Globus pallidus (tissue), 1 donor: ENCODE data around the gene ADCY7.

ENCODE experiments used
- DNase-seq: peaks from one replicate; pipeline ENCODE4 v3.0.0-alpha.2; 2015; ENCODE audit warnings: low spot score

ADCY7 gene

GRCh38 chr16:50298591-50299507 is 32.5 kb downstream of the ADCY7 start:
- DNase-seq: no peak

GRCh38 chr16:50299508-50300105 is 33.3 kb downstream of the ADCY7 start:
- DNase-seq: no peak

GRCh38 chr16:50300942-50301625 is 34.7 kb downstream of the ADCY7 start:
- DNase-seq: no peak

- no peak for DNase-seq
Observed at GRCh38 chr16:50301626-50302471, 35.5 kb downstream of the ADCY7 start.

- no peak for DNase-seq
Observed at GRCh38 chr16:50302472-50303005, 36.2 kb downstream of the ADCY7 start.

- DNase-seq: no peak
Observed at GRCh38 chr16:50303041-50303604, 36.8 kb downstream of the ADCY7 start.

- no peak for DNase-seq
Observed at GRCh38 chr16:50303605-50304466, 37.5 kb downstream of the ADCY7 start.

- DNase-seq: no peak
Observed at GRCh38 chr16:50304467-50305440, 38.4 kb downstream of the ADCY7 start.

GRCh38 chr16:50305441-50306061 is 39.2 kb downstream of the ADCY7 start:
- no peak for DNase-seq

- DNase-seq: no peak
Observed at GRCh38 chr16:50306287-50306686, 39.9 kb downstream of the ADCY7 start.

GRCh38 chr16:50308237-50308965 is 42.0 kb downstream of the ADCY7 start:
- no peak for DNase-seq

- no peak for DNase-seq
Observed at GRCh38 chr16:50309156-50309526, 42.8 kb downstream of the ADCY7 start.

GRCh38 chr16:50309527-50310307 is 43.4 kb downstream of the ADCY7 start:
- no peak for DNase-seq

GRCh38 chr16:50310308-50311133 is 44.2 kb downstream of the ADCY7 start:
- DNase-seq: no peak

- no peak for DNase-seq
Observed at GRCh38 chr16:50311134-50311528, 44.8 kb downstream of the ADCY7 start.

- DNase-seq: no peak
Observed at GRCh38 chr16:50311891-50312501, 45.6 kb downstream of the ADCY7 start.
